GM12878 (cell line): ENCODE measurements around the gene AP1S3. TPM values are rescaled to one million over a fixed set of nuclear protein-coding genes. Genes with fewer than 3 reads are reported as not detected.

Experiments
- ATAC-seq: fragments of 200-7000 bp; cut with Tn5 transposase; 3 replicates; pipeline ENCODE4 v1.9.1; 2020; ENCODE audit warnings: mild to moderate bottlenecking, moderate library complexity
- BruUV-seq: library from RNA; stranded (reverse); fragments of 400-500 nt; replicated peaks from 2 replicates; lab custom pipeline; 2021; lab: Mats Ljungman, UMichigan
- CTCF ChIA-PET: fragments of 300-600 bp; sonication (Branson Sonifier 250); formaldehyde crosslinking; extraction: SDS; loops from one replicate; lab custom pipeline; 2021; ENCODE audit warnings: inconsistent platforms; lab: Yijun Ruan, JAX
- POLR2A ChIA-PET: fragments of 350-600 bp; formaldehyde crosslinking; extraction: SDS; loops from one replicate; lab custom pipeline; 2021; ENCODE audit warnings: inconsistent platforms; lab: Charles Lee
- RAD21 ChIA-PET: fragments of 300-600 bp; sonication (Branson Sonifier 250); formaldehyde crosslinking; loops from one replicate; lab custom pipeline; 2023; ENCODE audit warnings: antibody characterized with exemption; ENCODE audit not compliant: unreplicated experiment; lab: Charles Lee
- SMC1A ChIA-PET: fragments of 300-600 bp; sonication (Branson Sonifier 250); formaldehyde crosslinking; loops from one replicate; lab custom pipeline; 2023; ENCODE audit not compliant: unreplicated experiment, uncharacterized antibody; lab: Charles Lee
- DNase-seq: peaks from one replicate; pipeline ENCODE4 v3.0.0-alpha.2; 2011; ENCODE audit warnings: low read depth, low spot score
- FAIRE-seq: peaks from 3 replicates; lab custom pipeline; 2011; peaks lifted over from hg19 to GRCh38; lab: Jason Lieb, UNC
- H2AFZ ChIP-seq: 2 replicates; pipeline ENCODE4 v1.6.0; 2011; ENCODE audit warnings: low read depth, low read length, control low read depth; ENCODE audit not compliant: control insufficient read depth
- H3K27ac ChIP-seq: 2 replicates; pipeline ENCODE4 v1.5.1; 2011; ENCODE audit warnings: control low read depth; ENCODE audit not compliant: control insufficient read depth, insufficient read depth
- H3K27me3 ChIP-seq, 2 experiments: replicated peaks in 1 of 2; 2 replicates each; pipeline versions ENCODE4 v1.6.0 to v1.6.1; 2011; ENCODE audit warnings: low read length in 1 of 2; ENCODE audit not compliant: control insufficient read depth in 2 of 2, insufficient read depth in 2 of 2
- H3K36me3 ChIP-seq, 2 experiments: 2 replicates each; pipeline ENCODE4 v1.5.1; 2011; ENCODE audit warnings: low read length in 1 of 2; ENCODE audit not compliant: control insufficient read depth in 2 of 2, insufficient read depth in 2 of 2
- H3K4me1 ChIP-seq: 2 replicates; pipeline ENCODE4 v1.6.1; 2011; ENCODE audit warnings: mild to moderate bottlenecking, low read length, moderate library complexity, mixed read lengths; ENCODE audit not compliant: control insufficient read depth, insufficient read depth
- H3K4me2 ChIP-seq: 2 replicates; pipeline ENCODE4 v1.6.0; 2011; ENCODE audit warnings: control low read depth; ENCODE audit not compliant: control insufficient read depth, insufficient read depth
- H3K4me3 ChIP-seq: fragments of 200-600 bp; sonication (generic); 2 replicates; pipeline ENCODE4 v1.5.1; 2016
- H3K79me2 ChIP-seq: 2 replicates; pipeline ENCODE4 v1.6.0; 2011; ENCODE audit warnings: low read length; ENCODE audit not compliant: control insufficient read depth, insufficient read depth
- H3K9ac ChIP-seq: 2 replicates; pipeline ENCODE4 v1.8.0; 2011; ENCODE audit warnings: low read length, control low read depth, mixed read lengths; ENCODE audit not compliant: control insufficient read depth, insufficient read depth
- H3K9me3 ChIP-seq: replicated peaks from 3 replicates; pipeline ENCODE4 v1.5.1; 2011; ENCODE audit warnings: mild to moderate bottlenecking, low read length; ENCODE audit not compliant: control insufficient read depth, insufficient read depth
- H4K20me1 ChIP-seq: 2 replicates; pipeline ENCODE4 v1.6.0; 2011; ENCODE audit not compliant: control insufficient read depth, insufficient read depth
- ATF7 ChIP-seq: fragments of 450-650 bp; IDR thresholded peaks from 2 replicates; pipeline ENCODE4 v1.6.1; 2016; ENCODE audit warnings: low read depth, mild to moderate bottlenecking
- BACH1 ChIP-seq: fragments of 450-650 bp; IDR thresholded peaks from 2 replicates; pipeline ENCODE4 v1.6.1; 2017; ENCODE audit warnings: mild to moderate bottlenecking, borderline replicate concordance
- BCL11A ChIP-seq: IDR thresholded peaks from 2 replicates; pipeline ENCODE4 v1.6.1; 2011; ENCODE audit warnings: low read depth, low read length
- BRCA1 ChIP-seq: IDR thresholded peaks from 2 replicates; pipeline ENCODE4 v1.6.1; 2011; ENCODE audit warnings: low read depth, low read length, improper control_type of control experiment
- CBX3 ChIP-seq: fragments of 200-600 bp; sonication (generic); IDR thresholded peaks from 2 replicates; pipeline ENCODE4 v1.6.1; 2016; ENCODE audit warnings: low read depth, borderline replicate concordance
- CHD2 ChIP-seq: IDR thresholded peaks from 2 replicates; pipeline ENCODE4 v1.6.1; 2011; ENCODE audit warnings: low read depth, low read length, improper control_type of control experiment, borderline replicate concordance
- CREM ChIP-seq: IDR thresholded peaks from 2 replicates; pipeline ENCODE4 v1.6.1; 2014; ENCODE audit warnings: antibody characterized with exemption, low read depth
- E2F4 ChIP-seq: IDR thresholded peaks from 2 replicates; pipeline ENCODE4 v1.6.1; 2012; ENCODE audit warnings: low read depth, low read length, improper control_type of control experiment
- ESRRA ChIP-seq: IDR thresholded peaks from 2 replicates; pipeline ENCODE4 v1.6.1; 2012; ENCODE audit warnings: mild to moderate bottlenecking, low read length, improper control_type of control experiment
- HDGF ChIP-seq: fragments of 450-650 bp; IDR thresholded peaks from 2 replicates; pipeline ENCODE4 v1.6.1; 2016; ENCODE audit warnings: antibody characterized with exemption
- IKZF2 ChIP-seq, 2 experiments: fragments of 450-650 bp; IDR thresholded peaks; 2 replicates each; pipeline ENCODE4 v1.6.1; 2017; ENCODE audit warnings: mild to moderate bottlenecking in 2 of 2, moderate library complexity in 2 of 2
- IRF4 ChIP-seq: IDR thresholded peaks from 2 replicates; pipeline ENCODE4 v1.6.1; 2011; ENCODE audit warnings: low read depth, low read length
- LARP7 ChIP-seq: fragments of 450-650 bp; IDR thresholded peaks from 2 replicates; pipeline ENCODE4 v1.6.1; 2017; ENCODE audit warnings: mild to moderate bottlenecking
- NBN ChIP-seq: fragments of 450-650 bp; IDR thresholded peaks from 2 replicates; pipeline ENCODE4 v1.6.1; 2016
- NFIC ChIP-seq: IDR thresholded peaks from 2 replicates; pipeline ENCODE4 v1.6.1; 2012; ENCODE audit warnings: low read depth, mild to moderate bottlenecking, inconsistent platforms, low read length, moderate library complexity
- PAX8 ChIP-seq: fragments of 450-650 bp; IDR thresholded peaks from 2 replicates; pipeline ENCODE4 v1.6.1; 2017; ENCODE audit warnings: mild to moderate bottlenecking, moderate library complexity
- TAF1 ChIP-seq: IDR thresholded peaks from 2 replicates; pipeline ENCODE4 v1.6.1; 2011; ENCODE audit warnings: mild to moderate bottlenecking, low read depth, low read length, borderline replicate concordance
- TCF12 ChIP-seq: IDR thresholded peaks from 2 replicates; pipeline ENCODE4 v1.6.1; 2011; ENCODE audit warnings: low read depth, mild to moderate bottlenecking, low read length
- WGBS: methylation state at CpG from one replicate; pipeline ENCODE4 v1.1.6; 2016; ENCODE audit warnings: low lambda C conversion rate; ENCODE audit not compliant: insufficient replicate concordance, insufficient coverage; ENCODE audit errors: missing lambda C conversion rate; 5-methylcytosine and 5-hydroxymethylcytosine counted together
- in situ Hi-C: fragments of 300-500 bp; cut with MboI; formaldehyde crosslinking; loops from 9 replicates; pipeline ENCODE4 v1.14.3; 2018; ENCODE audit warnings: mixed read lengths
- intact Hi-C: fragments of 100-400 bp; cut with micrococcal nuclease; formaldehyde crosslinking; loops from one replicate; pipeline ENCODE4 v1.14.2; 2022; ENCODE audit not compliant: unreplicated experiment
- polyA plus RNA-seq, 11 experiments: library from polyadenylated mRNA; depleted of rRNA in 4 of 11; unstranded in 6 of 11; stranded (reverse) in 5 of 11; fragments of >200 nt; fragmentation: Nextera tagmentation in 4 of 11; fragmentation: Illumina TruSeq in 1 of 11; extraction: Ambion mirVana in 4 of 11; extraction: Trizol in 1 of 11; gene quantifications; 1 replicate in 1 of 11; 2 replicates in 10 of 11; pipeline versions ENCODE4 v1.2.1 to v1.2.3, GENCODE V29; 2011 to 2016; ENCODE audit warnings: inconsistent platforms in 2 of 11, missing spikeins in 2 of 11, low read depth in 1 of 11
- total RNA-seq, 4 experiments: library from RNA; depleted of rRNA in 3 of 4; stranded (reverse); fragments of >200 nt in 3 of 4; fragmentation: Illumina TruSeq in 1 of 4; extraction: Trizol in 1 of 4; gene quantifications; 2 replicates each; pipeline versions ENCODE4 v1.2.1 to v1.2.3, GENCODE V29; 2013 to 2021
- TF ChIP-seq, protein P1 (sequence below): IDR thresholded peaks from 2 replicates; pipeline ENCODE4 v1.6.1; 2012; ENCODE audit warnings: low read length, inconsistent platforms
- TF ChIP-seq, protein P2 (sequence below): fragments of 450-650 bp; IDR thresholded peaks from 2 replicates; pipeline ENCODE4 v1.6.1; 2018; ENCODE audit warnings: mild to moderate bottlenecking, low read depth, moderate library complexity; ENCODE audit not compliant: partially characterized antibody

The AP1S3 gene
- total and polyA plus RNA-seq, 10 of the 15 experiments (the other 5 are each of a cell fraction or from before 2014, with no cell fraction given) = 2.6 to 14.3 (median 9.2) TPM

DNA sequence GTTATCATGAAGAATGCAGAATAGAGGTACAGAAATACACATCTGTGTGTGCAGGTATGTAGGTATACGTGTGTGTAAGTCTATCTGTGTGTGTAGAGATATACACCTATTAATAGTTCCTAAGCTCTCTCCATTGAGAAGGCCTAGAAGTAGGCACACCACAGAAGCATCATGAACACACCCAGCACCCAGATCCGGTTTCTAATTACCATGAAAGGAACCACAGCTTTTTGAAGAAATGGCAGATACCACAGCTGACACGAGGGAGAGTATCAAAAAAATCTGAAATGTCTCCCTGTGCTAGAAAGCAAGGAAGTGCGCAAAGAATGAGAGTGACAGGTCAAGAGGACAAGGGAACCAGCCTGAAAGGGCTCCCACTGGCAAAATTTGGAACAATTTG lies 27.7 kb upstream of the AP1S3 start (continued):
- TF ChIP-seq BCL11A = no peak
- no peak for TF ChIP-seq IRF4
- no peak for TF ChIP-seq LARP7
- TF ChIP-seq IKZF2 (IDR thresholded peaks at IDR 0.05) = no peak

GRCh38 chr2:223863491-223863890 lies 26.1 kb upstream of the AP1S3 start:
- FAIRE-seq (no peak), DNase-seq (no peak), ATAC-seq (no peak)
- Histone ChIP-seq H3K27me3 (no peaks in the 10 kb centered on the region), H3K27ac (no peak overlapping the region), H3K79me2 (no peaks in the 10 kb centered on the region), H3K9me3 (no peaks in the 10 kb centered on the region), H3K4me2 (no peak overlapping the region), H4K20me1 (no peaks in the 10 kb centered on the region), H3K4me3 (no peak overlapping the region), H3K36me3 (no peaks in the 10 kb centered on the region), H2AFZ (no peak overlapping the region), H3K9ac (no peak overlapping the region), H3K4me1 (no peaks in the 10 kb centered on the region; the same call in none of the 2 replicates)
- ChIA-PET CTCF (interaction anchor here (0.6 to 0.9 kb wide), 3 partner anchors 12 to 109 kb away, joined by 3 to 5 read pairs (median 4); no protein-coding TSS in a partner anchor), RAD21 (no interaction called here), SMC1A (interaction anchor here (1.4 kb wide), 1 partner anchor 87 kb away, joined by 3 read pairs; no protein-coding TSS in a partner anchor), POLR2A (interaction anchor here (0.7 kb wide), 1 partner anchor 32 kb away, joined by 3 read pairs; no protein-coding TSS in a partner anchor)
- intact Hi-C loops = no loop called here
- BruUV-seq = no TSS peak
- in situ Hi-C loops = no loop called here
- 43% methylated on average over 2 of the region's 2 CpGs for WGBS
- no peak for TF ChIP-seq CBX3
- no peak for TF ChIP-seq LARP7
- TF ChIP-seq HDGF = no peak
- TF ChIP-seq, protein P1, sequence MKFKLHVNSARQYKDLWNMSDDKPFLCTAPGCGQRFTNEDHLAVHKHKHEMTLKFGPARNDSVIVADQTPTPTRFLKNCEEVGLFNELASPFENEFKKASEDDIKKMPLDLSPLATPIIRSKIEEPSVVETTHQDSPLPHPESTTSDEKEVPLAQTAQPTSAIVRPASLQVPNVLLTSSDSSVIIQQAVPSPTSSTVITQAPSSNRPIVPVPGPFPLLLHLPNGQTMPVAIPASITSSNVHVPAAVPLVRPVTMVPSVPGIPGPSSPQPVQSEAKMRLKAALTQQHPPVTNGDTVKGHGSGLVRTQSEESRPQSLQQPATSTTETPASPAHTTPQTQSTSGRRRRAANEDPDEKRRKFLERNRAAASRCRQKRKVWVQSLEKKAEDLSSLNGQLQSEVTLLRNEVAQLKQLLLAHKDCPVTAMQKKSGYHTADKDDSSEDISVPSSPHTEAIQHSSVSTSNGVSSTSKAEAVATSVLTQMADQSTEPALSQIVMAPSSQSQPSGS = no peak
- TF ChIP-seq E2F4 = no peak
- TF ChIP-seq CHD2 = no peak
- TF ChIP-seq TCF12 = no peak
- TF ChIP-seq PAX8 = no peak
- no peak for TF ChIP-seq NFIC
- TF ChIP-seq CREM = no peak
- TF ChIP-seq BRCA1 = no peak
- no peak for TF ChIP-seq NBN
- TF ChIP-seq, protein P2, sequence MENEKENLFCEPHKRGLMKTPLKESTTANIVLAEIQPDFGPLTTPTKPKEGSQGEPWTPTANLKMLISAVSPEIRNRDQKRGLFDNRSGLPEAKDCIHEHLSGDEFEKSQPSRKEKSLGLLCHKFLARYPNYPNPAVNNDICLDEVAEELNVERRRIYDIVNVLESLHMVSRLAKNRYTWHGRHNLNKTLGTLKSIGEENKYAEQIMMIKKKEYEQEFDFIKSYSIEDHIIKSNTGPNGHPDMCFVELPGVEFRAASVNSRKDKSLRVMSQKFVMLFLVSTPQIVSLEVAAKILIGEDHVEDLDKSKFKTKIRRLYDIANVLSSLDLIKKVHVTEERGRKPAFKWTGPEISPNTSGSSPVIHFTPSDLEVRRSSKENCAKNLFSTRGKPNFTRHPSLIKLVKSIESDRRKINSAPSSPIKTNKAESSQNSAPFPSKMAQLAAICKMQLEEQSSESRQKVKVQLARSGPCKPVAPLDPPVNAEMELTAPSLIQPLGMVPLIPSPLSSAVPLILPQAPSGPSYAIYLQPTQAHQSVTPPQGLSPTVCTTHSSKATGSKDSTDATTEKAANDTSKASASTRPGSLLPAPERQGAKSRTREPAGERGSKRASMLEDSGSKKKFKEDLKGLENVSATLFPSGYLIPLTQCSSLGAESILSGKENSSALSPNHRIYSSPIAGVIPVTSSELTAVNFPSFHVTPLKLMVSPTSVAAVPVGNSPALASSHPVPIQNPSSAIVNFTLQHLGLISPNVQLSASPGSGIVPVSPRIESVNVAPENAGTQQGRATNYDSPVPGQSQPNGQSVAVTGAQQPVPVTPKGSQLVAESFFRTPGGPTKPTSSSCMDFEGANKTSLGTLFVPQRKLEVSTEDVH = no peak
- TF ChIP-seq BCL11A = no peak
- no peak for TF ChIP-seq TAF1
- no peak for TF ChIP-seq ATF7
- no peak for TF ChIP-seq ESRRA
- no peak for TF ChIP-seq BACH1
